Stomach (tissue), 4 donors: ENCODE results near the gene CHN1.

ENCODE experiments used
- CTCF ChIP-seq, 7 experiments: fragments of 450-650 bp in 4 of 7; fragments of 200-600 bp in 3 of 7; sonication (generic) in 3 of 7; IDR thresholded peaks; one replicate each; pipeline ENCODE4 v1.5.1; 2016 to 2019; ENCODE audit warnings: antibody characterized with exemption in 7 of 7, control low read depth in 2 of 7, mild to moderate bottlenecking in 1 of 7
- POLR2A ChIP-seq, 4 donors: fragments of 450-650 bp; IDR thresholded peaks; one replicate each; pipeline ENCODE4 v1.6.1; 2016; ENCODE audit warnings: antibody characterized with exemption in 4 of 4, control low read depth in 2 of 4, mild to moderate bottlenecking in 1 of 4, moderate library complexity in 1 of 4
- POLR2AphosphoS5 ChIP-seq, 3 donors: sonication (generic); formaldehyde crosslinking; IDR thresholded peaks; one replicate each; pipeline ENCODE4 v1.6.1; 2016; ENCODE audit warnings: antibody characterized with exemption in 3 of 3

- TF ChIP-seq POLR2AphosphoS5 (IDR thresholded peaks at IDR 0.05), result no peak
- TF ChIP-seq CTCF (IDR thresholded peaks at IDR 0.05), result no peak
- no peak for TF ChIP-seq POLR2A (IDR thresholded peaks at IDR 0.05)
Observed at GRCh38 chr2:174759381-174760065, 245.7 kb downstream of the CHN1 start.
